Thyroid gland (tissue), 4 donors: ENCODE results near the gene CPLX3.

Experiments used
- CTCF ChIP-seq, 6 experiments: fragments of 200-600 bp in 3 of 6; fragments of 450-650 bp in 3 of 6; sonication (generic) in 3 of 6; IDR thresholded peaks; one replicate each; pipeline ENCODE4 v1.5.1; 2016 to 2019; ENCODE audit warnings: antibody characterized with exemption in 6 of 6, mild to moderate bottlenecking in 2 of 6, inconsistent platforms in 1 of 6, moderate library complexity in 1 of 6
- POLR2A ChIP-seq, 2 donors: fragments of 450-650 bp; IDR thresholded peaks; one replicate each; pipeline ENCODE4 v1.6.1; 2017; ENCODE audit warnings: antibody characterized with exemption in 2 of 2, mild to moderate bottlenecking in 2 of 2, moderate library complexity in 1 of 2

- no peak for TF ChIP-seq CTCF (IDR thresholded peaks at IDR 0.05)
- TF ChIP-seq POLR2A (IDR thresholded peaks at IDR 0.05): no peak
Observed at GRCh38 chr15:74789741-74790079, 36.7 kb upstream of the CPLX3 start.
